Measurements from ENCODE around the gene EIF4ENIF1. TPM values are rescaled to one million over a fixed set of nuclear protein-coding genes. Genes with fewer than 3 reads are reported as not detected.

EIF4ENIF1 gene, protein sequence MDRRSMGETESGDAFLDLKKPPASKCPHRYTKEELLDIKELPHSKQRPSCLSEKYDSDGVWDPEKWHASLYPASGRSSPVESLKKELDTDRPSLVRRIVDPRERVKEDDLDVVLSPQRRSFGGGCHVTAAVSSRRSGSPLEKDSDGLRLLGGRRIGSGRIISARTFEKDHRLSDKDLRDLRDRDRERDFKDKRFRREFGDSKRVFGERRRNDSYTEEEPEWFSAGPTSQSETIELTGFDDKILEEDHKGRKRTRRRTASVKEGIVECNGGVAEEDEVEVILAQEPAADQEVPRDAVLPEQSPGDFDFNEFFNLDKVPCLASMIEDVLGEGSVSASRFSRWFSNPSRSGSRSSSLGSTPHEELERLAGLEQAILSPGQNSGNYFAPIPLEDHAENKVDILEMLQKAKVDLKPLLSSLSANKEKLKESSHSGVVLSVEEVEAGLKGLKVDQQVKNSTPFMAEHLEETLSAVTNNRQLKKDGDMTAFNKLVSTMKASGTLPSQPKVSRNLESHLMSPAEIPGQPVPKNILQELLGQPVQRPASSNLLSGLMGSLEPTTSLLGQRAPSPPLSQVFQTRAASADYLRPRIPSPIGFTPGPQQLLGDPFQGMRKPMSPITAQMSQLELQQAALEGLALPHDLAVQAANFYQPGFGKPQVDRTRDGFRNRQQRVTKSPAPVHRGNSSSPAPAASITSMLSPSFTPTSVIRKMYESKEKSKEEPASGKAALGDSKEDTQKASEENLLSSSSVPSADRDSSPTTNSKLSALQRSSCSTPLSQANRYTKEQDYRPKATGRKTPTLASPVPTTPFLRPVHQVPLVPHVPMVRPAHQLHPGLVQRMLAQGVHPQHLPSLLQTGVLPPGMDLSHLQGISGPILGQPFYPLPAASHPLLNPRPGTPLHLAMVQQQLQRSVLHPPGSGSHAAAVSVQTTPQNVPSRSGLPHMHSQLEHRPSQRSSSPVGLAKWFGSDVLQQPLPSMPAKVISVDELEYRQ
- total RNA-seq (10 to 100 TPM; 15.8 to 39.4 (median 36.8) TPM), polyA plus RNA-seq (10 to 100 TPM in 1 of 3 donors, 1 to 10 TPM in 2; 7.3 to 12.7 (median 8.0) TPM)
- long read RNA-seq, donor 1, partial matches to known transcripts, result 7 of 7 reads
- long read RNA-seq, donor 1, other reads (novel, unspliced or antisense), result 0 of 7 reads
- long read RNA-seq, donor 2, partial matches to known transcripts, result 0 of 1 reads
- long read RNA-seq, donor 2, other reads (novel, unspliced or antisense), result 0 of 1 reads

- Histone ChIP-seq H3K9me3 (no peaks in the 10 kb centered on the region), H3K4me3 (peak within 1 kb of the TSS; percentile 76 to 96 (median 87)), H3K27ac (peak within 1 kb of the TSS; percentile 96 to 99 (median 98)), H3K27me3 (replicated peaks in 1 of 7) (no peaks in the 10 kb centered on the region), H3K36me3 (peaks cover 0 to 35% (median 12%) of the 10 kb centered on the region in 6 donors), H3K4me1 (peaks cover 20 to 84% (median 47%) of the 10 kb centered on the region in 6 donors)
- DNase-seq, result peak; percentile 97
- 0 to 1% (median 1%) methylated on average over 30 to 100 of the region's 100 CpGs for WGBS, 5 donors
- TF ChIP-seq POLR2A (IDR thresholded peaks at IDR 0.05), result peak in 2 of 3 donors; percentile 47 to 64
- TF ChIP-seq POLR2AphosphoS5 (IDR thresholded peaks at IDR 0.05), result peak; percentile 86 to 94 (median 94)
- TF ChIP-seq, protein P1, sequence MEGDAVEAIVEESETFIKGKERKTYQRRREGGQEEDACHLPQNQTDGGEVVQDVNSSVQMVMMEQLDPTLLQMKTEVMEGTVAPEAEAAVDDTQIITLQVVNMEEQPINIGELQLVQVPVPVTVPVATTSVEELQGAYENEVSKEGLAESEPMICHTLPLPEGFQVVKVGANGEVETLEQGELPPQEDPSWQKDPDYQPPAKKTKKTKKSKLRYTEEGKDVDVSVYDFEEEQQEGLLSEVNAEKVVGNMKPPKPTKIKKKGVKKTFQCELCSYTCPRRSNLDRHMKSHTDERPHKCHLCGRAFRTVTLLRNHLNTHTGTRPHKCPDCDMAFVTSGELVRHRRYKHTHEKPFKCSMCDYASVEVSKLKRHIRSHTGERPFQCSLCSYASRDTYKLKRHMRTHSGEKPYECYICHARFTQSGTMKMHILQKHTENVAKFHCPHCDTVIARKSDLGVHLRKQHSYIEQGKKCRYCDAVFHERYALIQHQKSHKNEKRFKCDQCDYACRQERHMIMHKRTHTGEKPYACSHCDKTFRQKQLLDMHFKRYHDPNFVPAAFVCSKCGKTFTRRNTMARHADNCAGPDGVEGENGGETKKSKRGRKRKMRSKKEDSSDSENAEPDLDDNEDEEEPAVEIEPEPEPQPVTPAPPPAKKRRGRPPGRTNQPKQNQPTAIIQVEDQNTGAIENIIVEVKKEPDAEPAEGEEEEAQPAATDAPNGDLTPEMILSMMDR (IDR thresholded peaks at IDR 0.05 in 8 of 11, conservative IDR thresholded peaks at IDR 0.05 in 3 of 11), result no peak
- intact Hi-C loops (cut with DNase I; ENCODE audit: low total_unique reads), result loop anchor here (10.0 kb wide), 1 partner anchor 145 kb away; no protein-coding TSS in a partner anchor
Observed at GRCh38 chr22:31489632-31490495, at the start of gene EIF4ENIF1. TSS of gene EIF4ENIF1 (minus strand) at chr22:31489842. CDS start at chr22:31488718, 1,124 bp downstream.

DNA sequence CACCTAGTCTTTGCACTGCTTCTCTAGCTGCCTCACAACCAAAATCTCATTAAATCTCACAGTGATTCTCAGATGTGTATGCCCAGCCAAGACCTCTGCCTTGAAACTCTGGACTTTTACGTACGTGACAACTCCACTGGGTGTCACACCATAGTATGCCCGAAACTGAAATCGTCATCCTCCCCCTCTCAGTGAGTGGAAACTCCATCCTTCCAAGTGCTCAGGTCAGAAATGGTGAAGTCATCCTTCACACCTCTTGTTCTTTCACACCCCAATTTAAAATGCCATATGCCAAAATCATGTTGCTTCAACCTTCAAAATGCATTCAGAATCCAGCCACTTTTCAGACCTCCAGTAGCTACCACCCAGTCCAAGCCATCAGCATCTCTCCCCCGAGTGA lies 49.2 kb upstream of the EIF4ENIF1 start:
- no peak for DNase-seq
- intact Hi-C loops (cut with DNase I; ENCODE audit: low total_unique reads), result no loop called here
- TF ChIP-seq POLR2AphosphoS5 (IDR thresholded peaks at IDR 0.05), result no peak
- TF ChIP-seq, protein P1 (IDR thresholded peaks at IDR 0.05 in 8 of 11, conservative IDR thresholded peaks at IDR 0.05 in 3 of 11), result no peak
- no peak for TF ChIP-seq POLR2A (IDR thresholded peaks at IDR 0.05)

DNA sequence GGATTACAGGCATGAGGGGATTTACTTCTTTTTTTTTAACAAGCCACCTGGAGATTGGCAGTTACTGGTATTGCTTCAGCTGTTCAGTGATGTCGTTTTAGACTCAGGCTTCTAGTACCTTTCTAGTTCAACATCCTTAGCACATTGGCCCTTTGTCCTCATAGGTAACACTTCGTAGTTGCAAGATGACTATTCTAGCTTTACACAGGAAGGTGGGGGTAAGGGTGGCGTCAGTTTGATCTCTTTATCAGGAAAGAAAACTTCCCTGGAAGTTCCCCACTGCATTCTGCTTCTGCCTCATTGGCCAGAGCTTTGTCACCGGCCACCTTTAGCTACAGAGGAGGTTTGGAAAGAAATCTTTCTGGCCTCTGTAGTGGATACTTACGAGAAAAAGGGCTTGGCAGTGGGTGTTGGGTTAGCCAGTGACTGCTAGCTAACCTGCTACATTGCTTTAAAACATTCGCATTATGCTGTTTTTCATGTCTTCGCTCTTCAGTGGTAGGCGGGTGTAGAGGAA lies 47.4 kb upstream of the EIF4ENIF1 start:
- Histone ChIP-seq H3K9me3 (no peaks in the 10 kb centered on the region), H3K36me3 (peaks cover 0 to 31% (median 3%) of the 10 kb centered on the region in 6 donors), H3K4me1 (peaks cover 0 to 20% (median 2%) of the 10 kb centered on the region in 6 donors), H3K27me3 (replicated peaks in 1 of 7) (no peaks in the 10 kb centered on the region), H3K4me3 (no peak overlapping the region), H3K27ac (peak overlapping the region in 1 of 8 donors; percentile 4)
- intact Hi-C loops (cut with DNase I; ENCODE audit: low total_unique reads), result no loop called here
- WGBS, 5 donors, result 69 to 76% (median 71%) methylated on average over 8 of the region's 8 CpGs
- TF ChIP-seq POLR2AphosphoS5 (IDR thresholded peaks at IDR 0.05) (no peak), POLR2A (IDR thresholded peaks at IDR 0.05) (no peak)
- TF ChIP-seq, protein P1 (IDR thresholded peaks at IDR 0.05 in 8 of 11, conservative IDR thresholded peaks at IDR 0.05 in 3 of 11), result no peak
- DNase-seq, result no peak

More for the DNA sequence above, 49.2 kb upstream of the EIF4ENIF1 start:
- Histone ChIP-seq H3K36me3 (peaks cover 0 to 31% (median 3%) of the 10 kb centered on the region in 6 donors), H3K27me3 (replicated peaks in 1 of 7) (no peaks in the 10 kb centered on the region), H3K9me3 (no peaks in the 10 kb centered on the region), H3K4me3 (no peak overlapping the region), H3K27ac (no peak overlapping the region), H3K4me1 (peaks cover 0 to 4% (median 0%) of the 10 kb centered on the region in 6 donors)
- WGBS, 5 donors, result 76 to 88% (median 78%) methylated on average over 5 of the region's 5 CpGs

Data from spleen (tissue), 13 donors.